Lung (tissue), 12 donors: ENCODE measurements around the gene ELOVL1. TPM values are rescaled to one million over a fixed set of nuclear protein-coding genes. Genes with fewer than 3 reads are reported as not detected.
A peak's percentile ranks its signal among the peaks of the same experiment; 100 is the strongest.

Experiments
- ATAC-seq: fragments of 200-7000 bp; cut with Tn5 transposase; one replicate; pipeline ENCODE4 v1.9.1; 2020; ENCODE audit warnings: moderate number of reproducible peaks; ENCODE audit not compliant: insufficient read depth, low FRiP score
- DNase-seq, 3 donors: peaks; one replicate each; pipeline ENCODE4 v3.0.0-alpha.2; 2013 to 2017
- H3K27ac ChIP-seq, 2 donors: one replicate each; pipeline ENCODE4 v1.5.1; 2013; ENCODE audit warnings: mild to moderate bottlenecking in 2 of 2, moderate library complexity in 2 of 2, control low read depth in 1 of 2, inconsistent platforms in 1 of 2, low read depth in 1 of 2, low read length in 1 of 2
- H3K27me3 ChIP-seq, 3 donors: one replicate each; pipeline ENCODE4 v1.5.1; 2013; ENCODE audit warnings: low read length in 2 of 3; ENCODE audit not compliant: control insufficient read depth in 3 of 3, insufficient read depth in 3 of 3
- H3K36me3 ChIP-seq, 4 donors: one replicate each; pipeline ENCODE4 v1.5.1; 2013; ENCODE audit warnings: low read length in 4 of 4, mild to moderate bottlenecking in 1 of 4, moderate library complexity in 1 of 4; ENCODE audit not compliant: control insufficient read depth in 4 of 4, insufficient read depth in 4 of 4
- H3K4me1 ChIP-seq, 5 donors: one replicate each; pipeline ENCODE4 v1.5.1; 2013; ENCODE audit warnings: low read length in 5 of 5, mild to moderate bottlenecking in 2 of 5, moderate library complexity in 1 of 5; ENCODE audit not compliant: control insufficient read depth in 5 of 5, insufficient read depth in 5 of 5
- H3K4me3 ChIP-seq: one replicate; pipeline ENCODE4 v1.5.1; 2013; ENCODE audit warnings: mild to moderate bottlenecking, control low read depth, moderate library complexity
- H3K9ac ChIP-seq, 2 donors: one replicate each; pipeline ENCODE4 v1.5.1; 2013; ENCODE audit warnings: low read length in 2 of 2, control low read depth in 1 of 2; ENCODE audit not compliant: insufficient read depth in 1 of 2
- H3K9me3 ChIP-seq, 4 donors: one replicate each; pipeline ENCODE4 v1.5.1; 2013; ENCODE audit warnings: low read length in 3 of 4, mild to moderate bottlenecking in 1 of 4, moderate library complexity in 1 of 4; ENCODE audit not compliant: control insufficient read depth in 4 of 4, insufficient read depth in 3 of 4
- CTCF ChIP-seq: IDR thresholded peaks from 2 replicates; pipeline ENCODE4 v1.5.1; 2012; ENCODE audit warnings: mild to moderate bottlenecking; ENCODE audit errors: control extremely low read depth, extremely low read depth
- whole genome bisulfite sequencing, 2 donors: extraction: QIAGEN DNeasy Blood & Tissue Kit; methylation state at CpG; one replicate each; pipeline ENCODE4 v1.1.7; 2013; 5-methylcytosine and 5-hydroxymethylcytosine counted together
- polyA plus RNA-seq, 2 donors: library from polyadenylated mRNA; stranded (reverse); fragments of 200-250 nt; gene quantifications; one replicate each; pipeline ENCODE4 v1.2.1, GENCODE V29; 2013
- total RNA-seq, 2 donors: library from RNA; depleted of rRNA in 1 of 2; stranded (reverse); fragments of >200 nt in 1 of 2; gene quantifications; one replicate each; pipeline ENCODE4 v1.2.1, GENCODE V29; 2014 to 2021
- donor health status: control.
- donor health status: control.
- donor health status: Bipolar disorder and iron deficiency.
- donor health status: healthy.
- donor health status: DM: yes; HTN: yes; CAD: no.

Gene ELOVL1
- total and polyA plus RNA-seq, 4 donors = 41.2 to 174 (median 103) TPM

DNA sequence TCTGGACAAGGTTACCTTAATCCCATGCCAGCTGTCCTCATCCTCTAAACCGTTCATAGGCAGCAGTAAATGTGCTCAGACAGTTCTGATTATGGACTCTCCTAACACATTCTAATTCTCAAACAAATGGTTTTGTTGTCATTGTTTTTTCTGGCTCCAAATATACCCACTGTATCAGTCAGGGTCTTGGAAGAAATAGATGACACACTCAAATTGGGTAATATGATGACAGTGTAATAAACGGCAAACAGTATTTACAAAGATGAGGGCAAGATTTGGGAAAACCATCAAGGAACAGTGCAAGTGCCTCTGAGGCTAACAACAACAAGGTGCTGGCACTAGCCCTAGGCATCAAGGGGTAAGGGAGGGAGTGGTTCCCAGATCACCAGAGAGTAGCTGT lies 13.3 kb downstream of the ELOVL1 start:
- peaks cover 0 to 14% (median 6%) of the 10 kb centered on the region in 5 donors for H3K4me1 ChIP-seq
- WGBS, 2 donors = 83 to 88% methylated on average over 2 of the region's 2 CpGs
- ATAC-seq (no peak), DNase-seq (no peak)
- H3K9me3 ChIP-seq = no peaks in the 10 kb centered on the region
- H3K36me3 ChIP-seq = no peaks in the 10 kb centered on the region
- H3K27ac ChIP-seq = no peak overlapping the region
- no peak overlapping the region for H3K9ac ChIP-seq
- TF ChIP-seq CTCF = no peak
- no peak overlapping the region for H3K4me3 ChIP-seq
- H3K27me3 ChIP-seq = no peaks in the 10 kb centered on the region

GRCh38 chr1:43352881-43353280 lies 14.9 kb downstream of the ELOVL1 start:
- no peaks in the 10 kb centered on the region for H3K36me3 ChIP-seq
- H3K27ac ChIP-seq = no peak overlapping the region
- WGBS, 2 donors = 57 to 61% methylated on average over 3 of the region's 3 CpGs
- no peak for ATAC-seq
- DNase-seq = peak in 1 of 3 donors; percentile 56
- TF ChIP-seq CTCF = no peak
- peaks cover 0 to 14% (median 5%) of the 10 kb centered on the region in 5 donors for H3K4me1 ChIP-seq
- H3K9me3 ChIP-seq = no peaks in the 10 kb centered on the region
- H3K9ac ChIP-seq = no peak overlapping the region
- peaks cover 0 to 5% (median 0%) of the 10 kb centered on the region in 3 donors for H3K27me3 ChIP-seq
- no peak overlapping the region for H3K4me3 ChIP-seq

GRCh38 chr1:43352351-43352705 lies 15.5 kb downstream of the ELOVL1 start:
- peaks cover 0 to 5% (median 0%) of the 10 kb centered on the region in 3 donors for H3K27me3 ChIP-seq
- H3K4me1 ChIP-seq = peaks cover 0 to 12% (median 4%) of the 10 kb centered on the region in 5 donors
- no peak for TF ChIP-seq CTCF
- DNase-seq (no peak), ATAC-seq (no peak)
- no peak overlapping the region for H3K9ac ChIP-seq
- H3K4me3 ChIP-seq = no peak overlapping the region
- 95 to 98% methylated on average over 2 of the region's 2 CpGs for WGBS, 2 donors
- no peaks in the 10 kb centered on the region for H3K9me3 ChIP-seq
- no peak overlapping the region for H3K27ac ChIP-seq
- H3K36me3 ChIP-seq = no peaks in the 10 kb centered on the region
